ENCODE results near the gene RAB1B.
"Not testable (repeated sequence)": the region's sequence is repeated elsewhere in the genome, so short reads cannot be mapped to it uniquely, and the experiment has no call there.

RAB1B gene

DNA sequence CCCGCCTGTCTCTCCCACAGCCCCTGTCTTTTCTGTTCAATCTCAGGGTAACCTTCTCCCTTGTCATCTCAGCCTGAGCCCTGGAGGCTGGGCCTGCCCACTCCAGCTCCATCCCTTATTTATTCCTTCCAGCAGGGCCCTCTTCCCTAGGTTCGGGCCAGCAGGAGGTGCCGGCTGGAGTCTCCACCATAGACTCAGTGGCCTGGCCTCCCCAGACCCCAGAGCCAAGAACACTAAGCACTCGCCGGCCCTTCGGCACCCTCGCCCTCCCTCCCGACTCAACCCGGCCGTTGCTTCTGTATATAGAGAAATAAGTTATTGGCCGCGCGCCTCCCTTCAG is 1.4 kb upstream of the RAB1B start:
- no peak for DNase-seq (ENCODE audit: low read depth in 2 of 2)

DNA sequence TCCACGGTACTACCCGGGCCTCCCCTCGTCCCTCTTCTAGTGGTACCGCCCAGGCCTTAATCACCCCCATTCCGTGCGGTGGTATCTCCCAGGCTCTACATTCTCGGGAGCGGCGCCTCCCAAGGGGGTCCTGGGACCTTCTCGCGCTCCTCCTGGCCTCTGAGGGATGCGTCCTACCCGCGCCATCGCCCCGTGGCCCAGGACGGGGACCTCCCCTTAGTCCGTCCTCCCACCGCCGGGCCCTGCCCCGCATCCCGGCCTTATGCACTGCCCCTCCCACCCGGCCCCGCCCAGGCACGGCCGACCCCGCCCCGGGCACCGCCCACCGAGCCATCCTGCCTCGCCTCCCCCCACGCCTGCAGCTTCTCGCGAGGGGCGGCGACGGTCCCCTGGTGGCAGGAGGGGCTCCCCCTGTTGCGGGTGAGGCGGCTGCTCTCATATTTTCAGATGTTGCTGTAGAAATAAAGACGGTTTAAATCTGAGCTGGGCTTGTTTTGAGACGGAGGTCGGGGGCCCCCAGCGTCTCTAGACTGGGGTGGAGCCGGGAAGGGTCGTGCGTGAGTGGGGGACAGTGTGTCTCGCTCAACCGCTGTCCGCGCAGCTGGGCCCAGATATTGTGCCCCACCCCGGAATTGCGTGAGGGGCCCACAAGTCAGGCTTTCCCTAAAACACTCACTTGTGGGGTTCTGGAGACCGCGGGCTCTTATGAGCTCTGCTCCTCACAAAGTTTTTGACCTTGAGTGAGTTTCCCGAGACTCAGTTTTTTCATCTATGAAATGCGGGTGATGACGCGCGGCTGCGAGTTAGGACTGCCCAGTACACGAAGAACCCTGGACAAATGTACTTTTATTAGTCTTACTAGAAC is 828 bp upstream of the RAB1B start:
- DNase-seq (ENCODE audit: low read depth in 2 of 2) = peak; percentile 59 to 73

DNA sequence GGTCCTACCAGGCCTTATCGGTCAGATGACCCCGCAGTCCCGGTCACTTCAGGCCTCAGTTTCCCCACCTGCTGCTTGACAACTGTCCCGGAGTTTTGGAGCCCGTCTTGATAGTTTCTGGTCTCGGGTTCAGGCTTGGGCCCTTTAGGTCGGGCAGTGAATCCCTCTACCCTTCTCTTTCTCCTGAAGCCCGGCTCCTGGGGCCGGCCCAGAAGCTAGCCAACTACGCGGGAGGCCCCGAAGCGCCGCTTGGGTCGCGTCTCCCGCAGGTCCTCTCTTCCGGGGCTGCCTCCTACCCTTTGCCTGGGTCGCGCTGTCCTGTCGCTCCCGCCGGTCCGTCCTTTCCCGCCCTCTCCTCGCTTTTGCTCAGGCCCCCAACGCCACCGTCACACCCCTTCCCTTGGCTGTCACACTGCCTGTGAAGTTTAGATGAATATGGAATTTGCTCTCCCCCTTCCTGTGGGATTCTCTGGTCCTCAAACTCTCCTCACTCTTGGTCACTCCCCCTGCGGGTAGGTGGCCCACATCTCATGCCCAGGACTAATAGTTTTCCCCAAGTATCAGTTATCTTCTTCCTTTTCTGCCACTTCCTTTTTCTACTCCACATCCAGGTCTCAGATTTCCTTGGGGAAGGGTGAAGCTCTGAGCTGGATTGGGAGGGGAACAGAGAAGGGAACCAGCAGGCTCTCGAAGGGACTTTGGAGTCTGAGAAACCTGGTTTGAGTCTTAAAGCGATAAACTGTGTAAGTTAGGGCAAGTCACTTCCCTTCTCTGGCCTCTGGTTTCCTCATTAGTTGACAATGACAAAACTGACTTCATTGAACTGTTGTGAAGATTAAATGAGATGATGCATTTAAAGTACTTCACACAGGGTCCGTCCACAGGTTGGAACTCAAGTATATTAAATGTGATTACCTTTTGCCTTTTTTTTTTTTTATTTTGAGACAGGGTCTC is 790 bp downstream of the RAB1B start:
- no peak for DNase-seq (ENCODE audit: low read depth in 2 of 2)

DNA sequence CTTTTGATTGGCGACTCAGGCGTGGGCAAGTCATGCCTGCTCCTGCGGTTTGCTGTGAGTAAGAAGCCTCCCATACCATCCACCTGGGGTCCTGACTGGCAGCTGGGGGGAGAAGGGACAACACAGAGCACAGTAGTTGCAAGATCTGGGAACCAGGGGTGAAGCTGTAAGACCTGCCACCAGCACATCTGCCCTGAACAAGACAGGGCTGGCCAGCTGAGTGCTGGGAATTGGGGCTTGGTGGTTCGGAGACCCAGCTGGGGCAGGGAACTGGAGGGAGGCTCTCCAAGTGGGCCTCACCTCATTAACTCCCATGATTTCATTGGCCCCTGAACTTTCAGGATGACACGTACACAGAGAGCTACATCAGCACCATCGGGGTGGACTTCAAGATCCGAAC is 3.4 kb downstream of the RAB1B start:
- no peak for DNase-seq (ENCODE audit: low read depth in 2 of 2)

DNA sequence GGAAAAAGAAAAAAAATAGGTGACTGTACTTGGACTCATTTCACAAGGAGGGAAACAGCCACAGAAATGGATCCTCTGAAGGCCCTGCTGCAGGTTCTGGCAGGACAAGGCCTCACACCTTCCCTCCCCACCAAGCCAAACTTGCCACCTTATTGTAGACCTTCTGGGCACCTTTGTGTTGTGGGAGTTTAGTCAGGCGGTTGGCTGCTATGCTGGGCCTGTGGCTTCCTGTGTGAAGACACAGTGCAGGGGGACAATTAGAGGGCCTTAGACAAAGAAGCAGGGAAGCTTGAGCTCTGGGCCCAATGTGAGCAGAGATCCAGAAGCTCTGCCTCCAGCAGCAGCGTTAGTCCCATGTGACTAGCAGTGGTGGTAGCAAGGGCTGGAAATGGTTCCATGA is 4.2 kb downstream of the RAB1B start:
- no peak for DNase-seq (ENCODE audit: low read depth in 2 of 2)

DNA sequence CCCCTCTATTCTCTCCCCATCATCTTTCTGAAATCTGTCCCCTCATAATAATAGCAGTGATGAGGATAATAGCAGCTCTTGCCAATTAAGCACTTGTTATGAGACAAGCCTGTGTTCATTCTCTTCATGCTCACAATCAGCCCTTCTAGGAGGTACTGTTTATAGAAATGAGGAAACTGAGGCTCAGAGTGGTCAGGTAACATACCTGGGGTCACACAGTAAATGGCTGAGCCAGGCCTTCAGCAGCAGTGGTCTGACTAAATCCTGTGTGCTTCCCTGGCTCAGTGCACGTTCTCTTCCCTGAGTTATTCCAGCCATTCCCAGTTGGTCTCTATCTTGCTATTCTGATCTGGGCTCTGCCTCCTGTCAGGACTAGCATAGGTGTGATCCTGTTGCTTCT is 5.8 kb downstream of the RAB1B start:
- DNase-seq (ENCODE audit: low read depth in 2 of 2) = no peak

DNA sequence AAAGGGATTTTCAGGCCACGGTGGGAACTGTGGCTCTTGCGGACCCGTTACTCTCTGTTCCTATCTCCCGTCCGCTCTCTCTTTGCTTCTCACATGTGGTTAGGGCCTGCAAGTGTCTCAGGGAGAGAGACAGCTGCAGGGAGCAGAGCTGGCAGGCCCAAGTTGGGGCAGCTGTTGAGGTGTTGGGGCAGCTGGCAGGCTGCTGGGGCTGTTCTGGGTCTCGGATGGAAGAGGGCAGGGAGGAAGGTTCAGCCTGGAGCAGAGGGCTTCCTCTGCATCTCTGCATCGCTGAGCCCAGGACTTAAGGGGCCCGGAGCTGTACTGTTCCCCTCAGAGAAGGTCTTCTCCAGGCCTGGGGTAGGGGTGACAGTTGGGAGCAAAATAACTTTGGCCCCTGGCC is 7.0 kb downstream of the RAB1B start:
- DNase-seq (ENCODE audit: low read depth in 2 of 2) = no peak

DNA sequence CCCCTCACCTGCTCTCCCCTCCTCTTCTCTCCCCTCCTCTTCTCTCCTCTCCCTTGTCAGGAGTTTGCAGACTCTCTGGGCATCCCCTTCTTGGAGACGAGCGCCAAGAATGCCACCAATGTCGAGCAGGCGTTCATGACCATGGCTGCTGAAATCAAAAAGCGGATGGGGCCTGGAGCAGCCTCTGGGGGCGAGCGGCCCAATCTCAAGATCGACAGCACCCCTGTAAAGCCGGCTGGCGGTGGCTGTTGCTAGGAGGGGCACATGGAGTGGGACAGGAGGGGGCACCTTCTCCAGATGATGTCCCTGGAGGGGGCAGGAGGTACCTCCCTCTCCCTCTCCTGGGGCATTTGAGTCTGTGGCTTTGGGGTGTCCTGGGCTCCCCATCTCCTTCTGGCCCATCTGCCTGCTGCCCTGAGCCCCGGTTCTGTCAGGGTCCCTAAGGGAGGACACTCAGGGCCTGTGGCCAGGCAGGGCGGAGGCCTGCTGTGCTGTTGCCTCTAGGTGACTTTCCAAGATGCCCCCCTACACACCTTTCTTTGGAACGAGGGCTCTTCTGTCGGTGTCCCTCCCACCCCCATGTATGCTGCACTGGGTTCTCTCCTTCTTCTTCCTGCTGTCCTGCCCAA is 7.7 kb downstream of the RAB1B start:
- DNase-seq (ENCODE audit: low read depth in 2 of 2) = no peak

DNA sequence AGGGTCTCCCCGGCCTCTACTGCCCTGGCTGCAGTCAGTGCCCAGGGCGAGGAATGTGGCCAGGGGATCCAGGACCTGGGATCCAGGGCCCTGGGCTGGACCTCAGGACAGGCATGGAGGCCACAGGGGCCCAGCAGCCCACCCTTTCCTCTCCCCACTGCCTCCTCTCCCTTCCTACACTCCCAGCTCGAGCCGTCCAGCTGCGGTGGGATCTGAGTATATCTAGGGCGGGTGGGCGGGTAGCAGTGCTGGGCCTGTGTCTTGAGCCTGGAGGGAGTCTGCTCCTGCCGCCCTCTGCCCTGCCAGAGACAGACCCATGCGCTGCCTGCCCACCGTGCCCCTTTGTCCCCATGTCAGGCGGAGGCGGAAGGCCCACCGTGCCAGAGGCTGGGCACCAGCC is 8.2 kb downstream of the RAB1B start:
- not testable (repeated sequence) for DNase-seq (ENCODE audit: low read depth in 2 of 2)

DNA sequence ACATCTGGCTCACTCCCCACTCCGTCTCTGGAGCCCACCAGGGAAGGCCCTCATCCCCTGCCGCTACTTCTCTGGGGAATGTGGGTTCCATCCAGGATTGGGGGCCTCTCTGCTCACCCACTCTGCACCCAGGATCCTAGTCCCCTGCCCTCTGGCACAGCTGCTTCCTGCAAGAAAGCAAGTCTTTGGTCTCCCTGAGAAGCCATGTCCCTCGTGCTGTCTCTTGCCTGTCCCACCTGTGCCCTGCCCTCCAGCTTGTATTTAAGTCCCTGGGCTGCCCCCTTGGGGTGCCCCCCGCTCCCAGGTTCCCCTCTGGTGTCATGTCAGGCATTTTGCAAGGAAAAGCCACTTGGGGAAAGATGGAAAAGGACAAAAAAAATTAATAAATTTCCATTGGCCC is 8.6 kb downstream of the RAB1B start:
- DNase-seq (ENCODE audit: low read depth in 2 of 2) = not testable (repeated sequence)

DNA sequence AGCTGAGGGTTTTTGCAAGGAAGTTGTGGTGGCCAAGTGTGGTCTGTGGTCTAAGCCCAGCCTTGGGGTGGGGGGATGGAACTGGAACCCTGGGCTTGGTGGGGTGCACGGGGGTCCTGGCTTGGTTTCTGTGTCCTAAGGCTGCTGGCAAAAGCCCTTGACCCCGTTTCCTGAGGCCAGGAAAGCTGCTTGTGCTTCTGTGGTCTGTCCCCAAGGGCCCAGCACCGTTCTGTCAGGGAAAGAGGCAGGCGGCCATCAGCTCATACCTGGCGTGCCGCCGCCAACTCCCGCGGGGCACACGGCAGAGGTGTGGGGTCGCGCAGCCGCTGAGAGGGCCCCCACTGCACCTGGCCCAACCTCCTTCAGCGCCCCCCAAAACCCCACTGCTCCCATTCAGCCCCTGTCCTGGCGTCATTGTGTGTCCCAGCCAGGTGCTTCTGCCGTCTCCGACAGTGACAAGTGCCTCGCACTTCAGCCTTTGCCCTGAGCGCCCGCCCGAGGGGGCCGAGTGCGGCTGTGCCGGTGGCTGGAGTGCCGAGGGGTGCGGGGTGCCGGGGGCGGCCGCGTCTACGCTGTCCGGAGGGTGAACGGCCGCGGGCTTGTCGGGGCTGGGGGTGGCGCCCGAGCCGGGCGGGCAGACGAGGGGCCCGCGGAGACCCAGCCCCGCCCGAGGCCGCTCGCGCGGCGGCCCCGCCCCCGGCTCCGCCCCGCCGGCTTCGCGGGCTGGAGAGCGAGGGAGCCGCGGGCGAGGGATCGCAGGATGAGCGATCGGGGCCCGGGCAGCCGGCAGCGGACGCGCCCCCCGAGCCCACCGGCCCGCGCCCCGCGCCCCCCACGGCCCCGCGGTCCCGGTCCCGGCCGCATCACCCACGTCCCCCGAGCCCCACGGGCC is 9.3 kb downstream of the RAB1B start, which contains the start of gene CNIH2:
CNIH2 (plus strand) TSS at position 705 of the 892 bp plus-strand sequence. CDS start 282 bp downstream, outside the sequence.
- no peak for DNase-seq (ENCODE audit: low read depth in 2 of 2)

DNA sequence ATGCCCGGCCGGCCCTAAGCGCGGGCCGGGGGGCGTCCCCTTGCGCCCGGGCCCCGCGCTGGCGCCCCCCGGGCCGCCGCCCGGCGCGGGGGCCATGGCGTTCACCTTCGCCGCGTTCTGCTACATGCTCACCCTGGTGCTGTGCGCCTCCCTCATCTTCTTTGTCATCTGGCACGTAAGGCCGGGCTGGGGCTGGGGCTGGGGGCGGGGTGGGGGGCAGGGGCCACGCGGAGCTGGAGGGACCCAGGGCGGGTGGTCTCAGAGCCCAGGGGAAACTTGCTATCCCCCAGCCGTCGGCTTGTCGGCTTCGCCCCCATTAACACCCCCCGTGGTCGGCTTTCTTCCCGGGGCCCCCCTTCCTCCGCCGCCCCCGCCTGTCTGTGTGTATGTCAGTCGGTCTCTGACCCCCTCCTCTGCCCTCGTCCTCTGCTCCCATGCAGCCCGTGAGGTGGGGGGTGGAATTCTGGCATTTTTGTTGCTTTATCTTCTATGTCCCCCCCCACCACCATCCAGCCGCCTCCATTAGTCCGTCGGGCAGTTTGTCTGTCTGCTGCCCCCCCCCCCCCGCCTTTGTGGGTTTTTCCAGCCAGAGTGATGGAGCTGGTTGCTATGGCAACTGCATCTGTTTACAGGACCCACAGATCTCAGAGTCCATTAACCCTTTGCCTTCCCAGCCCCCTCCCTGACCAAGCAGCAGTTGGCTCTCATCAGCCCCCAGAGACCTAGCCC is 10.1 kb downstream of the RAB1B start:
- no peak for DNase-seq (ENCODE audit: low read depth in 2 of 2)

DNA sequence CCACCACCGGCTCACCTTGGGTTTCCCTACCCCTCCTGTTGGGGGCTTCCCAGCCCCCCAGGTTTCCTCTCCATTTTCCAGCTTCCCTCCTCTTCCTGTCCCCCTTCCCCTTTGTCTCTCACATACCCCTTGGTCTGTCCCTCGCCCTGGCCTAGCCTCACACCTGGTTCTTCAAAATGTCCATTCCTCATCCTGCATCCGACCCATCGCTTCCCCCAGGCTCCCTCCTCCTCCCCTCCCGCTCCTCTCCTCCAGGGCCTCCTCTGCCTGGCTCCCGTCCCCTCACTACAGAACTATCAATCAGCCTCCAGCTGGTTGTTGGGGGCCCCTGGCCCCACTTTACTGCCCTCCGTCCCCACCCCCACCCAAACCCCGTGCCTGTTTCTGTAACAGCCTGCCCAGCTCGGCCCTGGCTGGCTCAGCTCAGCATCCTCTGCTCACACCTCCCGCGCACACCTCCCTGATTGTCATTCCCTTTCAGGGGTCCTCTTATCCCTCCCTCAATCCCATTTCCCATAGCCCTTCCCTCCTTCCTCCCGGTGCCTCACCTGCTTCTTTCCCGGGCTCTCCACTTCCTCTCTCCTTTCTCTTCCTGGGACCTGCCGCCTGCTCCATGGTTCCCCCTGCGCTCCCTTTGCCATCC is 10.8 kb downstream of the RAB1B start:
- no peak for DNase-seq (ENCODE audit: low read depth in 2 of 2)

DNA sequence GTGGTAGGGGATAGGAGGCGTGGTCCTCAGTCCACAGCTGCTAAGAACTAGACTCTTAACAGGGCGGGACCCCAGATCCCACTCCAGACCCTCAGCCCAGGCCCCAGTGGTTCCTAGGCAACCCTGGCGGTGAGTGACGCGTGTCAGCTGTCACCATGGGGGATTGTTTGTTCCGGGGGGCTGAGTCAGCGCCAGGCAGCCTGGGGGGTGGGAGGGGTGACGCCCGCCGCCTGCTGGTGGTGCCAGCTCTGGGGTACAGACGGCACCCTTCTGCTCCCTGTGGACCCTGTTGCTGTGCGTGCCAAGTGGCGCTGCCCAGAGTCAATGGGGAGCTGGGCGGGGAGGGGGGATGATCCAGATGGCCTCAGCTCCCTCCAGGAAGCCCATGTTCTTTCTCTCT is 12.0 kb downstream of the RAB1B start:
- DNase-seq (ENCODE audit: low read depth in 2 of 2) = no peak

DNA sequence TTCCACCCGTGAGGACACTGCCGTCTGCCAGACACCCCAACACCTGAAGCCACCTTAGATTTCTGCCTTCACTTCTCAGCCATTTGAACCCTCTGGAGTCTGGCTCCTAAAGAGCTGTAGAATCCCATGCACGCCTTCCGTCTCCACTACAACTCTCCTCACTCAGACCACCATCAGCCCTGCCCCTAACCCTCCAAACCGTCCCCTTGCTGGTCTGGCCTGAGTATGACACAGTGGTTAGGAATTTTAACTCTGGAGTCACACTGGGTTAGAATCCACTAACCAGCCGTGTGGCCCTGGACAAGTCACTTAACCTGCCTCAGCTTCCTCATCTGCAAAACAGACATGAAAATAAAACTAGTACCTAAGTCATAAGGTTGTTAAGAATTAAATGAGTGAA is 12.6 kb downstream of the RAB1B start:
- no peak for DNase-seq (ENCODE audit: low read depth in 2 of 2)

DNA sequence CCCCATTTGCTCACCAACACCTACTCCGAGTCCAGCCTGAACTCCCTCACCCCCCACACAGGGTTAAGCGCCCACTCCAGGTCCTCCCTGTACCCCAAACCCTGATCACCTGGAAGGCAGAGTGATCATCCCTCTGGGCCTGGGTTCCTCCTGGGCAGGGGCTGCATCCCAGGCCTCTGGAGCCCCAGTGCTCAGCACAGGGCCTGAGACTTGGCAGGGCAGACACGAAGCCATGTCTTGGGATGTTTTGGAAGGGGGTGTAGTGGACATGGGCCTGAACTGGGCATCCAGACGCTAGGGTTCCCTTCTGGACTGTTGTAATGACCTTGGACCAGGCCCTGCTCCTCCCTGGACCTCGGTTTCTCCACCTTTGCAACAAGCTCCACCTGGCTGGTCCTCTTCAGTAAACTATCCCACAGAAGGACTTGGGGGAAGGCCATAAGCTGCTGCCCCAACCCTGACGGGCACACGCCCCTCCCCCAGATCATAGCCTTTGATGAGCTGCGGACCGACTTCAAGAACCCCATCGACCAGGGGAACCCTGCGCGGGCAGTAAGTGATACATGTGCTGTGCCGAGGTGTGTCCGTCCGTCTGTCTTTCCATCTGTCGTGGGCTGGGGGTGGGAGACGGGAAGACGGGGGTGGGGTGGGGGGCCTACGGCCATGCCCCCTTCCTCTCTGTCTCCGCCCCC is 13.5 kb downstream of the RAB1B start:
- DNase-seq (ENCODE audit: low read depth in 2 of 2) = no peak

DNA sequence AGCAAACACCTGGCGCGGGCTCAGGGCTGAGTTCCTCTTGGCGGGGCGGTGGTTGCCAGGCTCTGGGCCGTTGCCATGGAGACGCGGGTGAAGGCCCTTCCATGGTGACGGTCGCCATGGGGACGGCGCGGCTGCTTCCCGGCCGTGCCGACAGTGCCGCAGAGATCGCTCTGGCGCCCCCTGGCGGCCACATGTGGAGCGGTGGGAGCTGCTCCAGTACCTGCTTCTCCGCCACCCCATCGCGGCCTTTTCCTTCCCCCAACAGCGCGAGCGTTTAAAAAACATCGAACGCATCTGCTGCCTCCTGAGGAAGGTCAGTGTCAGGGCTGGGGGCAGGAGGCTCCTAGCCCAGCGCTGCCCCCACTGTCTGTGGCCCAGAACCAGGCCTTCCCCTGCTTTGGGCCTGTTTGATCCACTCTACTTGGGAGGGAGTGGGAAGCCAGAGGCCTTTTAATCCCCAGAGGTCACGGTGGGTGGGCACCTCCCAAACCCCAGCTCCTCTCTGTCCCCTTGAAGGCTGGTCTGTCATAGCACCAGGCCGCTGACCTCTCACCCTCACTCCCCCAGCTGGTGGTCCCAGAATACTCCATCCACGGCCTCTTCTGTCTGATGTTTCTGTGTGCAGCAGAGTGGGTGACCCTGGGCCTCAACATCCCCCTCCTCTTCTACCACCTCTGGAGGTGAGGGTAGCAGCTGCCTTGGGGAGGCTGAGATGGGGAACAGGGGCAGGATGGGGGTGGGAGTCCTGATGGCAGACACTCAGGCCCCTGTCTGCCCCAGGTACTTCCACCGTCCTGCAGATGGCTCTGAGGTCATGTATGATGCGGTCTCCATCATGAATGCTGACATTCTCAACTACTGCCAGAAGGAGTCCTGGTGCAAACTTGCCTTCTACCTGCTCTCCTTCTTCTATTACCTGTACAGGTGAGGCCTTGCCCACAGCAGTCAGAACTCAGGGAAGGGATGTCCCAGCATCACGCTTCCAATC is 14.3 kb downstream of the RAB1B start:
- peak; percentile 73 to 74 for DNase-seq (ENCODE audit: low read depth in 2 of 2)

DNA sequence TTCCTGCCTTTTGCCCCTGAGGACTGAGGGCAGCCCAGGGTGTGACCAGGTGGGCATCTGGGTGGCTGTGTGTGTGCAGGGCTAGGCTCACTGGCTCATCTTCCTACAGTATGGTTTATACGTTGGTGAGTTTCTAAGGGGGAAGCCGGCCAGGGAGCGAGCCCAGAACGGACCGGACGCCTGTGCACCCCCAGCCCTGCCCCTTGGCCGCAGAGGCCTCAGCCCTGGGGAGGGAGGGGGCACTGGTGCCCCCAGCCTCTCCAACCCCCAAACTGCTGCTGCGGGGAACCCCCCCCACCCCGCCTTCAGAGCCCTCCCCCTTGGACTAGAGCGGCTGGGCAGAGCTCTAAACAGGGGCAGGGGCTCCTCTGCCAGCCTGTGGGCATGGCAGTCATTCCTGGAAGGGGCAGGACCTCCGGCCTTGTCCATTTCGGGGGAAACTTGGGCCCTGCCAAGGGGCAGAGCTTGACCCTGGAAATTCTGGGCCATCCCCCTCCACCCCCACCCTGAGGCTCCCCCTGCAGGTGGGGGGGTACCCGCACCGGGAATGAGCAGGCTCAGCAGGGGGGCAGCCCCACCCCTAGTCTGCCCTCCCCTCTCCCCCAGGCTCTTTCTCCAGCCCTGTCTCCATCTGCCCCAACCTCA is 15.1 kb downstream of the RAB1B start:
- DNase-seq (ENCODE audit: low read depth in 2 of 2) = no peak
